CD4-positive, alpha-beta memory T cell (primary cell): ENCODE results near the gene SLC29A2. TPM values are rescaled to one million over a fixed set of nuclear protein-coding genes. Genes with fewer than 3 reads are reported as not detected.
A peak's percentile ranks its signal among the peaks of the same experiment; 100 is the strongest.
"Not testable (repeated sequence)": the region's sequence is repeated elsewhere in the genome, so short reads cannot be mapped to it uniquely, and the experiment has no call there.

ENCODE experiments used
- CTCF ChIA-PET: fragments of 350-600 bp; sonication (Branson Sonifier 250); formaldehyde crosslinking; loops from one replicate; lab custom pipeline; 2021; ENCODE audit warnings: inconsistent platforms; ENCODE audit not compliant: partially characterized antibody; lab: Charles Lee
- POLR2A ChIA-PET: fragments of 350-600 bp; sonication (Branson Sonifier 250); formaldehyde crosslinking; loops from one replicate; lab custom pipeline; 2021; ENCODE audit not compliant: partially characterized antibody; lab: Charles Lee
- DNase-seq, 5 donors: peaks; one replicate each; pipeline versions ENCODE4 v3.0.0 to v3.0.0-alpha.2; 2020 to 2022; ENCODE audit warnings: mixed read lengths in 1 of 5
- H3K27ac ChIP-seq: one replicate; pipeline ENCODE4 v1.7.0; 2013; ENCODE audit warnings: low read depth, low read length
- H3K27me3 ChIP-seq: 2 replicates; pipeline ENCODE4 v1.7.0; 2013; ENCODE audit warnings: mild to moderate bottlenecking, low read length, moderate library complexity; ENCODE audit not compliant: insufficient read depth
- H3K36me3 ChIP-seq: 2 replicates; pipeline ENCODE4 v1.7.0; 2013; ENCODE audit warnings: mild to moderate bottlenecking, low read length, moderate library complexity; ENCODE audit not compliant: insufficient read depth
- H3K4me1 ChIP-seq: 2 replicates; pipeline ENCODE4 v1.7.0; 2013; ENCODE audit warnings: mild to moderate bottlenecking, low read length, moderate library complexity; ENCODE audit not compliant: insufficient read depth
- H3K4me3 ChIP-seq, 2 donors: one replicate each; pipeline ENCODE4 v1.7.0; 2013; ENCODE audit warnings: low read length in 2 of 2, mild to moderate bottlenecking in 1 of 2
- H3K9me3 ChIP-seq, 2 donors: one replicate each; pipeline ENCODE4 v1.7.0; 2013; ENCODE audit warnings: low read length in 2 of 2, control low read depth in 1 of 2; ENCODE audit not compliant: control insufficient read depth in 1 of 2
- H3K27ac Mint-ChIP-seq, 7 donors: one replicate each; pipeline ENCODE4 v1.8.0; 2020 to 2021; ENCODE audit warnings: mixed read lengths in 7 of 7, mild to moderate bottlenecking in 6 of 7, inconsistent platforms in 3 of 7, moderate library complexity in 3 of 7
- H3K27me3 Mint-ChIP-seq, 2 donors: one replicate each; pipeline ENCODE4 v1.8.0; 2020 to 2021; ENCODE audit warnings: mixed read lengths in 2 of 2
- H3K36me3 Mint-ChIP-seq, 2 donors: one replicate each; pipeline ENCODE4 v1.8.0; 2020 to 2021; ENCODE audit warnings: mixed read lengths in 2 of 2, inconsistent platforms in 1 of 2, mild to moderate bottlenecking in 1 of 2
- H3K4me1 Mint-ChIP-seq, 4 donors: one replicate each; pipeline ENCODE4 v1.8.0; 2020 to 2021; ENCODE audit warnings: mixed read lengths in 4 of 4, mild to moderate bottlenecking in 1 of 4
- H3K4me3 Mint-ChIP-seq, 8 donors: one replicate each; pipeline ENCODE4 v1.8.0; 2020 to 2021; ENCODE audit warnings: mixed read lengths in 8 of 8, mild to moderate bottlenecking in 7 of 8, moderate library complexity in 6 of 8, inconsistent platforms in 3 of 8
- H3K9me3 Mint-ChIP-seq, 8 donors: one replicate each; pipeline ENCODE4 v1.8.0; 2020 to 2021; ENCODE audit warnings: mixed read lengths in 8 of 8, mild to moderate bottlenecking in 5 of 8, inconsistent platforms in 3 of 8, moderate library complexity in 1 of 8
- intact Hi-C: fragments of 100-400 bp; cut with micrococcal nuclease; formaldehyde crosslinking; loops from one replicate; pipeline ENCODE4 v1.15.1; 2023
- polyA plus RNA-seq, 2 donors: library from polyadenylated mRNA; unstranded; fragments of 300-500 nt; fragmentation: Illumina TruSeq; gene quantifications; one replicate each; pipeline ENCODE4 v1.2.3, GENCODE V29; 2021
- total RNA-seq, 2 experiments: library from RNA; stranded (reverse); gene quantifications; one replicate each; pipeline ENCODE4 v1.2.3, GENCODE V29; 2021

SLC29A2 gene
- total and polyA plus RNA-seq, 4 experiments from 2014 or later: 0.87 to 15.5 (median 9.0) TPM

DNA sequence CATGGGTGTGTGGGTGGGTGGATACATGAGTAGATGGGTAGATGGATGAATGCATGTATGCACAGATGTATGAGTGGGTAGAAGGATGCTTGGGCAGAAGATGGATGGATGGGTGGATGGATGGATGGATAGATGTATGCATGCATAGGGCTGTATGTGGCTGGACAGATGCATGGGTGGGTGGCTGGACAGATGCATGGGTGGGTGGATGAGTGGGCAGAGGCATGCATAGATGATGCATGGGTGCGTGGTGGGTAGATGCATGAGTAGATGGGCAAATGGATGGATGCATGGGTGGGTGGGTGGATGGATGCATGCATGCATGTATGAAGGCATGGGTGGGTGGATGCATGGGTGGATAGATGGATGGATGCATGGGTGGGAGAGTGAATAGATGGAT lies 47.9 kb downstream of the SLC29A2 start:
- Mint-ChIP-seq H3K27ac (no peak overlapping the region), H3K27me3 (no peaks in the 10 kb centered on the region), H3K4me3 (no peak overlapping the region), H3K4me1 (peaks cover 20 to 39% (median 29%) of the 10 kb centered on the region in 4 donors), H3K36me3 (no peaks in the 10 kb centered on the region), H3K9me3 (peaks cover 0 to 9% (median 3%) of the 10 kb centered on the region in 8 donors)
- peaks cover 35% of the 10 kb centered on the region for H3K4me1 ChIP-seq
- ChIA-PET POLR2A (no interaction called here), CTCF (interaction anchor here (1.2 kb wide), 1 partner anchor 11 kb away, joined by 4 read pairs; no protein-coding TSS in a partner anchor)
- no peak for DNase-seq
- H3K27ac ChIP-seq: no peak overlapping the region
- no peak overlapping the region for H3K4me3 ChIP-seq
- no peaks in the 10 kb centered on the region for H3K9me3 ChIP-seq
- H3K27me3 ChIP-seq: no peaks in the 10 kb centered on the region
- H3K36me3 ChIP-seq: no peaks in the 10 kb centered on the region
- intact Hi-C loops: no loop called here

DNA sequence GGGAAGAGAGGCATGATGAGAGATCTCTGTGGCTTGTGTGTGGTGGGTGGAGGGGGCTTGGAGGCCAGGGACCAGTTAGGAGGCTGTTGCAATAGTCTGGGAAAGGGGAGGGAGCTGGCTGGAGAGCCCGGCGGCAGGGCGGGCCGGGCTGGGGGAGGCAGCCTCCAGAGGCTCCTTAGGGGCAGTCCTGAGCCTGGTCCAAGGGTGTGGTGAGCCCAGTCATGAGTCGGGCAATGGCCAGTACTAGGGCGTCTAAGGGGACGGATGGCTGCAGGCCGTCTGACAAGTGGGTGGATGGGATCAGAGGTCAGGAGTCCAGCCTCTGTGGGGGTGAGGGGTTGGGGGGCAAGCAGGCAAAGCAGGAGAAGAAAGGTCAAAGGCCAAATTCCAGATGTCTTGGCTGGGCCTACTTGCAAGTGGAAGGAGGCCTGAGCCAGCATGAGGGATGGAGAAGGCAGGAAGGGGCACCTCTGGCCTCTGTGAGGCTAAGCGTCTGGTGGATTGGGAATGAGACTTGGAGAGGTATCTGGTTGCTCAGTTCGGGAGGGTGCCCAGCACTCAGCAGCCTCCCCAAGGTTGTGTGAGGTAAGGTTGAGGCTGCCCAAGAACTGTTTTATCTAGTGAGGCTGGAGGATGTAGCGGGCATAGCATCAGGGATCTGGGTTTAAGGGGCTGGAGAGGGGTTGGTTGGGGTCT lies 48.7 kb downstream of the SLC29A2 start:
- H3K4me1 ChIP-seq: peaks cover 35% of the 10 kb centered on the region
- ChIA-PET CTCF (interaction anchor here (1.7 kb wide), 1 partner anchor 11 kb away, joined by 16 read pairs; no protein-coding TSS in a partner anchor), POLR2A (interaction anchor here (1.5 kb wide), 1 partner anchor 10 kb away, joined by 4 read pairs; no protein-coding TSS in a partner anchor)
- DNase-seq: no peak
- peaks cover 0 to 9% (median 3%) of the 10 kb centered on the region in 8 donors for H3K9me3 Mint-ChIP-seq
- H3K4me1 Mint-ChIP-seq: peaks cover 18 to 39% (median 27%) of the 10 kb centered on the region in 4 donors
- no peak overlapping the region for H3K27ac ChIP-seq
- H3K4me3 Mint-ChIP-seq: no peak overlapping the region
- H3K36me3 Mint-ChIP-seq: no peaks in the 10 kb centered on the region
- no peaks in the 10 kb centered on the region for H3K36me3 ChIP-seq
- intact Hi-C loops: no loop called here
- H3K9me3 ChIP-seq: no peaks in the 10 kb centered on the region
- H3K27me3 ChIP-seq: no peaks in the 10 kb centered on the region
- H3K27me3 Mint-ChIP-seq: no peaks in the 10 kb centered on the region
- H3K4me3 ChIP-seq: no peak overlapping the region
- H3K27ac Mint-ChIP-seq: peak overlapping the region in 1 of 7 donors; percentile 4

DNA sequence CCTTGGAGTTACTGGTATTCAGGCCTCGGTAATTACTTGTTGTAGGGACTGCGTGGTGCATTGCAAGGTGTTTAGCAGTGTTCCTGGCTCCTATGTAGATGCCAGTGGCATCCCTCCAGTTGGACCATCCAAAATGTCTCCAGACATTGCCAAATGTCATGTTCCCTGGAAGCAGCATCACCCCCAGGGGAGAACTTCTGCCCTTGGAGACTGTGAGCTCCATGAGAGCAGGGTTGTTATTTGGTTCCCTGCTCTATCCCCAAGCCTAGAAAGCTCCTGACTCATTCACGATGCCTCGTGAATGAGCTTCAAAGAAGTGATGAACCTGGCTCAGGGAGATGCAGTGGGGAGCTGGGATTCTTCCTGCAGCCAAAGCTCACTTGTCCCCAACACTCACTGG lies 50.0 kb downstream of the SLC29A2 start:
- Histone ChIP-seq H3K4me3 (no peak overlapping the region), H3K27me3 (no peaks in the 10 kb centered on the region), H3K27ac (no peak overlapping the region), H3K9me3 (no peaks in the 10 kb centered on the region), H3K36me3 (no peaks in the 10 kb centered on the region), H3K4me1 (peaks cover 28% of the 10 kb centered on the region)
- H3K27me3 Mint-ChIP-seq: peaks cover 0 to 2% of the 10 kb centered on the region in 2 donors
- intact Hi-C loops: no loop called here
- ChIA-PET POLR2A (interaction anchor here (1.5 kb wide), 1 partner anchor 9 kb away, joined by 4 read pairs; no protein-coding TSS in a partner anchor), CTCF (interaction anchor here (1.7 kb wide), 1 partner anchor 9 kb away, joined by 16 read pairs; no protein-coding TSS in a partner anchor)
- H3K36me3 Mint-ChIP-seq: no peaks in the 10 kb centered on the region
- no peak for DNase-seq
- H3K9me3 Mint-ChIP-seq: peaks cover 0 to 9% (median 3%) of the 10 kb centered on the region in 8 donors
- H3K27ac Mint-ChIP-seq: no peak overlapping the region
- peaks cover 16 to 34% (median 26%) of the 10 kb centered on the region in 4 donors for H3K4me1 Mint-ChIP-seq
- H3K4me3 Mint-ChIP-seq: no peak overlapping the region

DNA sequence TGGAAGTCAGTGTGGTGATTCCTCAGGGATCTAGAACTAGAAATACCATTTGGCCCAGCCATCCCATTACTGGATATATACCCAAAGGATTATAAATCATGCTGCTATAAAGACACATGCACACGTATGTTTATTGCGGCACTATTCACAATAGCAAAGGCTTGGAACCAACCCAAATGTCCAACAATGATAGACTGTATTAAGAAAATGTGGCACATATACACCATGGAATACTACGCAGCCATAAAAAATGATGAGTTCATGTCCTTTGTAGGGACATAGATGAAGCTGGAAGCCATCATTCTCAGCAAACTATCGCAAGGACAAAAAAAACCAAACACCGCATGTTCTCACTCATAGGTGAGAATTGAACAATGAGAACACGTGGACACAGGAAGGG lies 50.8 kb downstream of the SLC29A2 start:
- H3K9me3 Mint-ChIP-seq, intact Hi-C loops: not testable (repeated sequence)

DNA sequence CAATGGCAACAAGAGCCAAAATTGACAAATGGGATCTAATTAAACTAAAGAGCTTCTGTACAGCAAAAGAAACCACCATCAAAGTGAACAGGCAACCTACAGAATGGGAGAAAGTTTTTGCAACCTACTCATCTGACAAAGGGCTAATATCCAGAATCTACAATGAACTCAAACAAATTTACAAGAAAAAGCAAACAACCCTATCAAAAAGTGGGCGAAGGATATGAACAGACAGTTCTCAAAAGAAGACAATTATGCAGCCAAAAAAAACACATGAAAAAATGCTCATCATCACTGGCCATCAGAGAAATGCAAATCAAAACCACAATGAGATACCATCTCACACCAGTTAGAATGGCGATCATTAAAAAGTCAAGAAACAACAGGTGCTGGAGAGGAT lies 51.3 kb downstream of the SLC29A2 start:
- H3K27ac ChIP-seq, CTCF ChIA-PET, POLR2A ChIA-PET, H3K27me3 Mint-ChIP-seq, H3K4me3 Mint-ChIP-seq, H3K27me3 ChIP-seq, H3K36me3 ChIP-seq, H3K27ac Mint-ChIP-seq, H3K36me3 Mint-ChIP-seq, H3K9me3 ChIP-seq, intact Hi-C loops, H3K9me3 Mint-ChIP-seq, H3K4me3 ChIP-seq, DNase-seq: not testable (repeated sequence)
- H3K4me1 Mint-ChIP-seq: peaks cover 13 to 30% (median 21%) of the 10 kb centered on the region in 4 donors
- H3K4me1 ChIP-seq: peaks cover 21% of the 10 kb centered on the region

More for the DNA sequence above, 50.8 kb downstream of the SLC29A2 start:
- H3K4me1 Mint-ChIP-seq: peaks cover 13 to 30% (median 22%) of the 10 kb centered on the region in 4 donors
- DNase-seq, H3K27ac Mint-ChIP-seq, H3K4me3 Mint-ChIP-seq, H3K36me3 Mint-ChIP-seq, H3K9me3 ChIP-seq, H3K27me3 Mint-ChIP-seq, POLR2A ChIA-PET, H3K36me3 ChIP-seq, H3K27me3 ChIP-seq, H3K4me3 ChIP-seq, CTCF ChIA-PET, H3K27ac ChIP-seq: not testable (repeated sequence)
- H3K4me1 ChIP-seq: peaks cover 22% of the 10 kb centered on the region

DNA sequence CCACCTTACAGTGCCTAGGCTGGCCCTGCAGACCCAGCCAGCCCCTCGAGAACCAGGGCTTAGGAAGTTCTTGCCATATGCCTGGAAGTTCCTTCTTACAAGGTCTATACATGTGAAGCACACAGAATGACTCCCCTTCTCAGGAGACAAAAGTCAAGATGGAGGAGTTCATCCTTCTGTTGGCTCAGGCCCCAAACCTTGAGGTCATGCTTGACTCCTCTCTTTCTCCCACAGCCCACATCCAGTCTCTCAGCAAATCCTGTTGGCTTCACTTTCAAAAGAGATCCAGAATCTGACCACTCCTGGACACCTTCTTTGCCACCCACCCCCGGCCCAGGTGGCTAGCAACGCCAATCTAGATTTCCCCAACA lies 53.0 kb downstream of the SLC29A2 start:
- Mint-ChIP-seq H3K4me3 (peak overlapping the region in 3 of 8 donors; percentile 32 to 44 (median 43)), H3K27ac (peak overlapping the region in 6 of 7 donors; percentile 48 to 94 (median 78)), H3K9me3 (peaks cover 0 to 9% (median 3%) of the 10 kb centered on the region in 8 donors), H3K4me1 (peaks cover 13 to 38% (median 23%) of the 10 kb centered on the region in 4 donors), H3K27me3 (peaks cover 2% of the 10 kb centered on the region in 2 donors), H3K36me3 (no peaks in the 10 kb centered on the region)
- no peak for DNase-seq
- Histone ChIP-seq H3K4me1 (peaks cover 28% of the 10 kb centered on the region), H3K9me3 (no peaks in the 10 kb centered on the region), H3K27ac (peak overlapping the region; percentile 10), H3K4me3 (no peak overlapping the region), H3K27me3 (no peaks in the 10 kb centered on the region), H3K36me3 (no peaks in the 10 kb centered on the region)
- ChIA-PET CTCF (no interaction called here), POLR2A (interaction anchor here (1.8 kb wide), 1 partner anchor 8 kb away, joined by 9 read pairs; no protein-coding TSS in a partner anchor)
- intact Hi-C loops: no loop called here
